ENCODE measurements around the gene SLAMF1. TPM values are rescaled to one million over a fixed set of nuclear protein-coding genes. Genes with fewer than 3 reads are reported as not detected.

Gene SLAMF1
- total RNA-seq, 1 donor from 2014 or later: 6.9 TPM

DNA sequence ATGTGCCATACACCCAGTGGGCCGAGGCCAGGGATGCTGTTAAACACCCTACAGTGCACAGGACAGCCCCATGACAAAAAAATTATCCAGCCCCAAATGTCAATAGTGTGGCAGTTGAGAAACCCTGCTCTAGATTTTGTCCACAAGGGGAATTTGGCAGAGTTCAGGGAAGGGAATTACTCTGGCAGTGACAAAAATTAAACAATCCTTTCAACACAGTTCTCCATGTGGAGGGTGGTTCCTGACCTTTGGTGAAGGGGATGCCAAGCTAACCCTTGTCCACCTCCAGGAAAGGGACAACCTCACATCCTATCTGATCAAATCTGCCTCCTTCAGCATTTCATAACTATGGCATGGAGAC lies 39.2 kb downstream of the SLAMF1 start:
- H3K4me1 ChIP-seq: no peaks in the 10 kb centered on the region
- H3K36me3 ChIP-seq: no peaks in the 10 kb centered on the region
- no peak for DNase-seq (ENCODE audit: extremely low spot score in 2 of 2)
- H3K4me3 ChIP-seq: no peak overlapping the region
- no peak overlapping the region for H3K27ac ChIP-seq
- intact Hi-C loops (cut with DNase I): no loop called here
- no peaks in the 10 kb centered on the region for H3K27me3 ChIP-seq
- H3K9me3 ChIP-seq: no peaks in the 10 kb centered on the region
- TF ChIP-seq, protein P1, sequence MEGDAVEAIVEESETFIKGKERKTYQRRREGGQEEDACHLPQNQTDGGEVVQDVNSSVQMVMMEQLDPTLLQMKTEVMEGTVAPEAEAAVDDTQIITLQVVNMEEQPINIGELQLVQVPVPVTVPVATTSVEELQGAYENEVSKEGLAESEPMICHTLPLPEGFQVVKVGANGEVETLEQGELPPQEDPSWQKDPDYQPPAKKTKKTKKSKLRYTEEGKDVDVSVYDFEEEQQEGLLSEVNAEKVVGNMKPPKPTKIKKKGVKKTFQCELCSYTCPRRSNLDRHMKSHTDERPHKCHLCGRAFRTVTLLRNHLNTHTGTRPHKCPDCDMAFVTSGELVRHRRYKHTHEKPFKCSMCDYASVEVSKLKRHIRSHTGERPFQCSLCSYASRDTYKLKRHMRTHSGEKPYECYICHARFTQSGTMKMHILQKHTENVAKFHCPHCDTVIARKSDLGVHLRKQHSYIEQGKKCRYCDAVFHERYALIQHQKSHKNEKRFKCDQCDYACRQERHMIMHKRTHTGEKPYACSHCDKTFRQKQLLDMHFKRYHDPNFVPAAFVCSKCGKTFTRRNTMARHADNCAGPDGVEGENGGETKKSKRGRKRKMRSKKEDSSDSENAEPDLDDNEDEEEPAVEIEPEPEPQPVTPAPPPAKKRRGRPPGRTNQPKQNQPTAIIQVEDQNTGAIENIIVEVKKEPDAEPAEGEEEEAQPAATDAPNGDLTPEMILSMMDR (IDR thresholded peaks at IDR 0.05): no peak
- TF ChIP-seq POLR2AphosphoS5 (IDR thresholded peaks at IDR 0.05; ENCODE audit: insufficient read depth in 1 of 2, low read depth in 1 of 2) (no peak), POLR2A (IDR thresholded peaks at IDR 0.05) (no peak)

DNA sequence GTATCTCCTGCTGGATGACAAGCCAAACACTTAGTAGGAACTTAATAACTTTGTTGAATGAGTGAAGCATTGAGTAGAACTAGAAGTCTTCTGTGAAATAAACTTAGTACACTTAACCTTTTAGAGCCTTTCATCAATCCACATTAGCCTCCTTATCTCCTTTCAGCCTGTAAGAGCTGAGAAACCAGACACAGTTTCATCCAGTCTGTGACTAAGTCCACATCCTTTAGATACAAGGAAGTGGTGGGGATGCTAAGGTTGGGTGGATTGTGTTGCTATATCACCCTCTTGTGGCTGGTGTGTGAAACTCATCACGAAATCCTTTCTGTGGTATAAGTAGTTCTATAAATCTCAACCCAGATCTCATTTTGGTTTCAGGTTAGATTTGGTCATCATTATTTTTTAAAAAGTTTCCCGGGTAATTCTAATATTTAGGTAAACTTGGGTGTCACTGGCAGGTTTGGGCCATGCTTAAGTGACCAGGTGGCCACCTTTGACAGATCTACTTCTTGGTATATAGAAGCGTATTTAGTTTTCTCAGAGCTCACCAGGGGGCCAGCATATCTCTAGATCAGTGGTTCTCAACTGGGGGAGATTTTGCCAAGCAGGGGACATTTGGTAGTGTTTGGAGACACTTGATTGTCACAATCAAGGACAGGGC lies 39.7 kb downstream of the SLAMF1 start:
- Histone ChIP-seq H3K4me3 (no peak overlapping the region), H3K27ac (no peak overlapping the region), H3K4me1 (no peaks in the 10 kb centered on the region), H3K27me3 (no peaks in the 10 kb centered on the region), H3K36me3 (no peaks in the 10 kb centered on the region), H3K9me3 (no peaks in the 10 kb centered on the region)
- DNase-seq (ENCODE audit: extremely low spot score in 2 of 2): no peak
- TF ChIP-seq, protein P1 (IDR thresholded peaks at IDR 0.05): peak in 2 of 3 experiments; percentile 29 to 38
- TF ChIP-seq POLR2A (IDR thresholded peaks at IDR 0.05) (no peak), POLR2AphosphoS5 (IDR thresholded peaks at IDR 0.05; ENCODE audit: insufficient read depth in 1 of 2, low read depth in 1 of 2) (peak in 1 of 2 donors; percentile 27)
- intact Hi-C loops (cut with DNase I): no loop called here

DNA sequence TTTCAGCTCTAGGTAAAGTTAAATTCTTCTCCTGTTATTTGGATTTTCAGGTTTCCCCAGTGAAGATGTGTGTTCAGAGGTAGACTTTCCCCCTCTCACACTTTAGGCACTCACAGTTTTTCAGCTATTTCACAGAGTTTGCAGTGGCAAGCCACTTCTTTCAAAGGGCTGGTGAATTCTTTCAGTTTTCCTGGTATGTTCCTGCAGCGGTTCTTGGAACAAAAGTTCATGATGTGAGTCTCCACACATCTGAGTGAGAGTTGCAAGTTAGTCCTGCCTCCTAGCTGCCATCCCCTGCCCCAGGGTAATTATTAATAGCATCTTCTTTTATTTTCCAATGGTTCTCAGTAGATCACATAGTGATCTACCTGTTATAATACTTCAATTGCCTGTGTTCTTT lies 40.2 kb downstream of the SLAMF1 start:
- H3K9me3 ChIP-seq: no peaks in the 10 kb centered on the region
- no peak overlapping the region for H3K27ac ChIP-seq
- DNase-seq (ENCODE audit: extremely low spot score in 2 of 2): no peak
- H3K36me3 ChIP-seq: no peaks in the 10 kb centered on the region
- H3K4me3 ChIP-seq: no peak overlapping the region
- H3K4me1 ChIP-seq: no peaks in the 10 kb centered on the region
- H3K27me3 ChIP-seq: no peaks in the 10 kb centered on the region
- intact Hi-C loops (cut with DNase I): no loop called here
- TF ChIP-seq, protein P1 (IDR thresholded peaks at IDR 0.05): no peak
- no peak for TF ChIP-seq POLR2A (IDR thresholded peaks at IDR 0.05)
- TF ChIP-seq POLR2AphosphoS5 (IDR thresholded peaks at IDR 0.05; ENCODE audit: insufficient read depth in 1 of 2, low read depth in 1 of 2): no peak

DNA sequence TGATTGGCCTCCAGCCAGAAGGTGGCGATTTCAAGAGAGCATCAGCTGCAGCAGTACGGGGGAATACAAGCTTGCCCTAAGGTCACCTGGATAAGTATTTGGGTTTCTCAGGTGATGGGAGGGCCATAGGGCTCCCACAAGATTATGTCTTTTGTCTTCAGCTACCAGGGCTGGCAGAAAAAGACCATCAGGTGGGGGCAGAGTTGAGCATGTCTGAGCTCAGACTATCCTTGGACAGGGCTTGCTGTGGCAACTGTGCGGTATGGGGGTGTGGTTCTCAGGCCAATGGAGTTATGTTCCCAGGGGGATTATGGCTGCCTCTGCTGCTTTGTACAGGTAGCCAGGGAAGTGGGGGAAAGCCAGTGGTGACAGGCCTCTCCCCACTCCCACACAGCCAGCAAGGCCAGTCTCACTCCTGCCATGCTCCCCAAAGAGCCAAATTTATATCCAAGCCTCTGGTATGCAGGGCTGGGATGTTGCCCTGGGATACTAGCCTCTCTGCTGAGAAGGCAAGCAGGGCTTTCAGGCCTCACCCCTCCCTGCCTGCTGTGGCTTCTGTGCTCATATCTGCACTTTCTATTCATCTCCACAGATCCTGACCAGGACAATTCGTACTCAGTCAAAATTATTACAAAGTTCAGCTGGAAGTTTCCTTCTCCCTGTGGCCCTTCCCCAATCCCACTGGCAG lies 40.9 kb downstream of the SLAMF1 start:
- no peaks in the 10 kb centered on the region for H3K4me1 ChIP-seq
- no peak overlapping the region for H3K27ac ChIP-seq
- H3K27me3 ChIP-seq: no peaks in the 10 kb centered on the region
- no peak overlapping the region for H3K4me3 ChIP-seq
- intact Hi-C loops (cut with DNase I): no loop called here
- H3K9me3 ChIP-seq: no peaks in the 10 kb centered on the region
- TF ChIP-seq, protein P1 (IDR thresholded peaks at IDR 0.05): no peak
- TF ChIP-seq POLR2AphosphoS5 (IDR thresholded peaks at IDR 0.05; ENCODE audit: insufficient read depth in 1 of 2, low read depth in 1 of 2) (no peak), POLR2A (IDR thresholded peaks at IDR 0.05) (no peak)
- H3K36me3 ChIP-seq: no peaks in the 10 kb centered on the region
- no peak for DNase-seq (ENCODE audit: extremely low spot score in 2 of 2)

DNA sequence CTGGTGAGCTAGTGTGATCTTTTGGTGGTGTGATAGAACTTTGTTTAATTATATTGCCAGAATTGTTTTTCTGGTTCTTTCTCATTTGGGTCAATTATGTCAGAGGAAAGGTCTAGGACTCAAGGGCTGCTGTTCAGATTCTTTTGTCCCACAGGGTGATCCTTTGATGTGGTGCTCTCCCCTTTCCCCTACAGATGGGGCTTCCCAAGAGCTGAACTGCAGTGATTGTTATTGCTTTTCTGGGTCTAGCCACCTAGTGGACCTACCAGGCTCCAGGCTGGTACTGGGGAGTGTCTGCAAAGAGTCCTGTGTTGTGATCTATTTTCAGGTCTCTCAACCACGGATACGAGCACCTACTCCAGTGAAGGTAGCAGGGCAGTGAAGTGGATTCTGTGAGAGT lies 41.6 kb downstream of the SLAMF1 start:
- Histone ChIP-seq H3K27me3 (no peaks in the 10 kb centered on the region), H3K27ac (no peak overlapping the region), H3K4me1 (no peaks in the 10 kb centered on the region), H3K9me3 (no peaks in the 10 kb centered on the region), H3K36me3 (no peaks in the 10 kb centered on the region), H3K4me3 (no peak overlapping the region)
- TF ChIP-seq POLR2AphosphoS5 (IDR thresholded peaks at IDR 0.05; ENCODE audit: insufficient read depth in 1 of 2, low read depth in 1 of 2) (no peak), POLR2A (IDR thresholded peaks at IDR 0.05) (no peak)
- TF ChIP-seq, protein P1 (IDR thresholded peaks at IDR 0.05): no peak
- intact Hi-C loops (cut with DNase I): no loop called here
- no peak for DNase-seq (ENCODE audit: extremely low spot score in 2 of 2)

Measured in vagina (tissue), 2 donors.